Fibroblast of villous mesenchyme (primary cell): Measurements from ENCODE around the gene PRELID3B. TPM values are rescaled to one million over a fixed set of nuclear protein-coding genes. Genes with fewer than 3 reads are reported as not detected.

ENCODE experiments used
- DNase-seq: peaks from one replicate; pipeline ENCODE4 v3.0.0-alpha.2; 2010; ENCODE audit warnings: low read depth
- H3K4me3 ChIP-seq: 2 replicates; pipeline ENCODE4 v1.5.1; 2011; ENCODE audit warnings: low read depth, mild to moderate bottlenecking, low read length
- CTCF ChIP-seq: IDR thresholded peaks from 2 replicates; pipeline ENCODE4 v1.5.1; 2012; ENCODE audit warnings: low read depth, mild to moderate bottlenecking, low read length; ENCODE audit not compliant: insufficient read depth
- total RNA-seq: library from RNA; depleted of rRNA; stranded (reverse); fragments of >200 nt; gene quantifications from 2 replicates; pipeline ENCODE4 v1.2.3, GENCODE V29; 2012

Gene PRELID3B
- total RNA-seq, 1 donor: 85.1 TPM

GRCh38 chr20:58985656-58986055 lies 56.9 kb downstream of the PRELID3B start:
- DNase-seq: peak; percentile 10
- no peak for TF ChIP-seq CTCF
- H3K4me3 ChIP-seq: no peak overlapping the region

GRCh38 chr20:58984691-58985090 lies 57.9 kb downstream of the PRELID3B start:
- H3K4me3 ChIP-seq: no peak overlapping the region
- no peak for TF ChIP-seq CTCF

More at GRCh38 chr20:58984691-58985090, 57.9 kb downstream of the PRELID3B start:
- no peak for DNase-seq

Other genes starting within 250 kb of the PRELID3B start
- gene GNAS-AS1, start 191.9 kb downstream of the PRELID3B start, total RNA-seq: 0.43 and 0.64 TPM in 2 replicates
- 345 and 361 TPM in 2 replicates for gene GNAS, start 190.1 kb downstream of the PRELID3B start, total RNA-seq
- gene NELFCD, start 61.5 kb downstream of the PRELID3B start, total RNA-seq: 37.7 and 38.9 TPM in 2 replicates
- gene CTSZ, start 35.5 kb downstream of the PRELID3B start, total RNA-seq: 79.9 and 92.1 TPM in 2 replicates
- gene TUBB1, start 23.4 kb downstream of the PRELID3B start, total RNA-seq: not detected in 2 replicates
- 27.2 and 27.7 TPM in 2 replicates for gene ATP5F1E, start 10.5 kb downstream of the PRELID3B start, total RNA-seq
- gene ZNF831, start 121.0 kb upstream of the PRELID3B start, total RNA-seq: not detected in 2 replicates